T-cell (primary cell): ENCODE measurements around the gene EMC10. TPM values are rescaled to one million over a fixed set of nuclear protein-coding genes. Genes with fewer than 3 reads are reported as not detected.
A peak's percentile ranks its signal among the peaks of the same experiment; 100 is the strongest.

Experiments used
- ATAC-seq, 4 experiments: fragments of 200-7000 bp in 3 of 4; fragments of 150-1000 bp in 1 of 4; cut with Tn5 transposase; replicated peaks in 1 of 4; 1 replicate in 3 of 4; 2 replicates in 1 of 4; pipeline ENCODE4 v1.10.0; 2021; ENCODE audit warnings: moderate library complexity in 3 of 4, mild to moderate bottlenecking in 2 of 4, moderate number of reproducible peaks in 1 of 4
- CTCF ChIA-PET, 2 donors: fragments of 300-600 bp; sonication (Branson Sonifier 250); formaldehyde crosslinking; loops; one replicate each; lab custom pipeline; 2022; ENCODE audit warnings: antibody characterized with exemption in 2 of 2; lab: Charles Lee
- POLR2A ChIA-PET, 2 donors: fragments of 300-600 bp; sonication (Branson Sonifier 250); formaldehyde crosslinking; loops; one replicate each; lab custom pipeline; 2022; ENCODE audit warnings: antibody characterized with exemption in 2 of 2; lab: Charles Lee
- DNase-seq, 35 experiments: peaks; one replicate each; pipeline versions ENCODE4 v3.0.0 to v3.0.0-alpha.2; 2013 to 2023
- H3K27ac ChIP-seq: one replicate; pipeline ENCODE4 v1.5.1; 2013; ENCODE audit warnings: low read length
- H3K27me3 ChIP-seq, 2 experiments: replicated peaks in 1 of 2; 1 replicate in 1 of 2; 2 replicates in 1 of 2; pipeline versions ENCODE4 v1.6.1 to v1.7.0; 2013; ENCODE audit warnings: low read length in 1 of 2, mixed read lengths in 1 of 2; ENCODE audit not compliant: control insufficient read depth in 2 of 2, insufficient read depth in 2 of 2; ENCODE audit errors: extremely low read depth in 1 of 2
- H3K36me3 ChIP-seq, 2 donors: 1 replicate in 1 of 2; 2 replicates in 1 of 2; pipeline versions ENCODE4 v1.6.1 to v1.7.0; 2013; ENCODE audit warnings: low read length in 1 of 2; ENCODE audit not compliant: control insufficient read depth in 2 of 2, insufficient read depth in 1 of 2; ENCODE audit errors: extremely low read depth in 1 of 2
- H3K4me1 ChIP-seq, 2 experiments: 1 replicate in 1 of 2; 2 replicates in 1 of 2; pipeline versions ENCODE4 v1.6.1 to v1.7.0; 2013; ENCODE audit warnings: low read length in 2 of 2, mixed read lengths in 1 of 2; ENCODE audit not compliant: insufficient read depth in 2 of 2, control insufficient read depth in 1 of 2; ENCODE audit errors: extremely low read depth in 1 of 2
- H3K4me3 ChIP-seq, 2 donors: 1 replicate in 1 of 2; 2 replicates in 1 of 2; pipeline versions ENCODE4 v1.5.1 to v1.7.0; 2013; ENCODE audit warnings: mild to moderate bottlenecking in 2 of 2, low read length in 1 of 2, moderate library complexity in 1 of 2; ENCODE audit not compliant: control insufficient read depth in 1 of 2; ENCODE audit errors: extremely low read depth in 1 of 2
- H3K9me3 ChIP-seq: 2 replicates; pipeline ENCODE4 v1.7.0; 2013
- H3K27ac Mint-ChIP-seq, 2 donors: one replicate each; pipeline ENCODE4 v1.8.0; 2020 to 2021; ENCODE audit warnings: mild to moderate bottlenecking in 2 of 2, mixed read lengths in 2 of 2
- H3K27me3 Mint-ChIP-seq, 2 donors: one replicate each; pipeline ENCODE4 v1.8.0; 2021 to 2022; ENCODE audit warnings: mixed read lengths in 2 of 2
- H3K36me3 Mint-ChIP-seq: one replicate; pipeline ENCODE4 v1.8.0; 2021; ENCODE audit warnings: mixed read lengths
- H3K4me1 Mint-ChIP-seq, 3 donors: one replicate each; pipeline ENCODE4 v1.8.0; 2020 to 2022; ENCODE audit warnings: mixed read lengths in 3 of 3, mild to moderate bottlenecking in 1 of 3
- H3K4me3 Mint-ChIP-seq, 3 donors: one replicate each; pipeline ENCODE4 v1.8.0; 2020 to 2022; ENCODE audit warnings: mild to moderate bottlenecking in 3 of 3, mixed read lengths in 3 of 3, moderate library complexity in 3 of 3
- H3K9me3 Mint-ChIP-seq, 3 donors: one replicate each; pipeline ENCODE4 v1.8.0; 2020 to 2022; ENCODE audit warnings: mixed read lengths in 3 of 3
- WGBS: methylation state at CpG from one replicate; pipeline ENCODE4 v1.1.5; 2013; ENCODE audit warnings: missing lambda C conversion rate; ENCODE audit not compliant: insufficient coverage; 5-methylcytosine and 5-hydroxymethylcytosine counted together
- total RNA-seq, 35 experiments: library from RNA in 6 of 35; stranded (reverse) in 6 of 35; fragments of 120-200 nt in 1 of 35; gene quantifications; one replicate each; pipeline versions ENCODE4 v1.2.1 to v1.2.4 and lab custom pipeline; 2013 to 2026

Gene EMC10
- total RNA-seq, result 10 to 100 TPM; 83.7 to 98.1 (median 89.7) TPM
- total RNA-seq (2013), result 58.0 TPM
- total RNA-seq (lab: John Stamatoyannopoulos, UW), result 67.9 to 158 (median 103) reads per million in 29 experiments

GRCh38 chr19:50476224-50476906, at the start of gene EMC10, which contains the start of gene GARIN5A:
TSS of gene EMC10 (plus strand) at chr19:50476507. CDS start at chr19:50476545, 38 bp downstream.
TSS of gene GARIN5A (minus strand) at chr19:50476848. CDS start at chr19:50476388, 460 bp downstream.
- Histone ChIP-seq H3K27ac (peak within 1 kb of the TSS; percentile 84), H3K36me3 (peaks cover 12 to 33% of the 10 kb centered on the region in 2 donors), H3K4me3 (peak within 1 kb of the TSS; percentile 82 to 100), H3K4me1 (peaks cover 9 to 43% of the 10 kb centered on the region in 2 experiments), H3K9me3 (no peaks in the 10 kb centered on the region), H3K27me3 (peaks cover 0 to 4% of the 10 kb centered on the region in 2 experiments)
- ChIA-PET POLR2A (no interaction called here), CTCF (no interaction called here)
- DNase-seq, result peak; percentile 81 to 97 (median 93)
- H3K9me3 Mint-ChIP-seq, result no peaks in the 10 kb centered on the region
- peaks cover 21 to 36% (median 27%) of the 10 kb centered on the region in 3 donors for H3K4me1 Mint-ChIP-seq
- 5% methylated on average over 57 of the region's 58 CpGs for WGBS
- peak within 1 kb of the TSS; percentile 95 to 98 (median 98) for H3K4me3 Mint-ChIP-seq
- H3K27ac Mint-ChIP-seq, result peak within 1 kb of the TSS; percentile 84 to 93
- peaks cover 20% of the 10 kb centered on the region for H3K36me3 Mint-ChIP-seq
- peaks cover 0 to 1% of the 10 kb centered on the region in 2 donors for H3K27me3 Mint-ChIP-seq
- peak; percentile 92 to 94 (median 93) for ATAC-seq

DNA sequence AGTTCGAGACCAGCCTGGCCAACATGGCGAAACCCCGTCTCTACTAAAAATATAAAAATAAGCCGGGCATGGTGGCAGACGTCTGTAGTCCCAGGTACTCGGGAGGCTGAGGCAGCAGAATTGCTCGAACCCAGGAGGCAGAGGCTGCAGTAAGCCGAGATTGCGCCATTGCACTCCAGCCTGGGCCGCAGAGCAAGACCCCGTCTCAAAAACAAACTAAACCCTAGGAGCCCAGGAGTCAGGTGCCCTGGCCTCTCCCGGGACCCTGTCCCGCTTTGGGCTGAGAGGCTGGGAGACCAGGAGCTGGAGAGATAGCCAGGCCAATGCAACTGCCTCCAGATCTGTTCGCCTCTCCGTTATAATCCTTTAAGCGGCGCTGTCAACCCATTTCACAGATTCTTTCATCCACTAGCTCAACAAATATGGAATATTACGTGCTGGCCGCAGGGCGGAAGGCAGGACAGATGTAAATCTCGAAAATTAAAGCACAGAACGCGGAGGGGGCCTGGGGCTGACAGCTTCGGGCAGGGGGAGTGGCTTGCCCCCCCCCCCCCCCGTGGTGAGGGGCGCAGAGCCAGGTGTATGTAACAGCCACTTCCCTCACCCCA, 48.9 kb upstream of the EMC10 start:
- H3K27me3 Mint-ChIP-seq, result peaks cover 0 to 4% of the 10 kb centered on the region in 2 donors
- H3K36me3 Mint-ChIP-seq, result no peaks in the 10 kb centered on the region
- WGBS, result 96% methylated on average over 8 of the region's 26 CpGs
- Histone ChIP-seq H3K27ac (no peak overlapping the region), H3K36me3 (no peaks in the 10 kb centered on the region), H3K4me1 (peaks cover 0 to 24% of the 10 kb centered on the region in 2 experiments), H3K4me3 (peak overlapping the region in 1 of 2 donors; percentile 37), H3K9me3 (no peaks in the 10 kb centered on the region), H3K27me3 (peaks cover 0 to 63% of the 10 kb centered on the region in 2 experiments)
- H3K27ac Mint-ChIP-seq, result no peak overlapping the region
- no peaks in the 10 kb centered on the region for H3K9me3 Mint-ChIP-seq
- ChIA-PET POLR2A (interaction anchor here in 1 of 2 donors (0.6 kb wide), 1 partner anchor 63 kb away, joined by 3 read pairs; no protein-coding TSS in a partner anchor), CTCF (interaction anchor here in 1 of 2 donors (0.6 kb wide), 1 partner anchor 46 kb away, joined by 3 read pairs; no protein-coding TSS in a partner anchor)
- H3K4me1 Mint-ChIP-seq, result peaks cover 10 to 18% (median 15%) of the 10 kb centered on the region in 3 donors
- no peak for ATAC-seq
- peak overlapping the region in 2 of 3 donors; percentile 3 to 60 for H3K4me3 Mint-ChIP-seq
- DNase-seq, result no peak

- H3K27me3 Mint-ChIP-seq, result peaks cover 2 to 6% of the 10 kb centered on the region in 2 donors
- H3K27ac Mint-ChIP-seq, result no peak overlapping the region
- DNase-seq, result peak in 33 of 35 experiments; percentile 15 to 70 (median 37)
Measured at GRCh38 chr19:50427997-50428425, 48.3 kb upstream of the EMC10 start.

GRCh38 chr19:50428772-50429463, 47.4 kb upstream of the EMC10 start:
- Mint-ChIP-seq H3K36me3 (no peaks in the 10 kb centered on the region), H3K4me1 (peaks cover 10 to 23% (median 15%) of the 10 kb centered on the region in 3 donors), H3K4me3 (peak overlapping the region; percentile 36 to 60 (median 42)), H3K9me3 (no peaks in the 10 kb centered on the region), H3K27me3 (peaks cover 5 to 11% of the 10 kb centered on the region in 2 donors), H3K27ac (peak overlapping the region in 1 of 2 donors; percentile 58)
- Histone ChIP-seq H3K27ac (no peak overlapping the region), H3K27me3 (peaks cover 0 to 59% of the 10 kb centered on the region in 2 experiments), H3K4me3 (no peak overlapping the region), H3K4me1 (peaks cover 0 to 29% of the 10 kb centered on the region in 2 experiments), H3K9me3 (no peaks in the 10 kb centered on the region), H3K36me3 (no peaks in the 10 kb centered on the region)
- DNase-seq (no peak), ATAC-seq (no peak)
- POLR2A ChIA-PET, result no interaction called here
- CTCF ChIA-PET, result interaction anchor here in 1 of 2 donors (0.5 kb wide), 1 partner anchor 127 kb away, joined by 9 read pairs; no protein-coding TSS in a partner anchor
- 80% methylated on average over 1 of the region's 7 CpGs for WGBS

More at GRCh38 chr19:50427997-50428425, 48.3 kb upstream of the EMC10 start:
- Histone ChIP-seq H3K9me3 (no peaks in the 10 kb centered on the region), H3K4me3 (peak overlapping the region; percentile 37 to 57), H3K27me3 (peaks cover 0 to 63% of the 10 kb centered on the region in 2 experiments), H3K36me3 (no peaks in the 10 kb centered on the region), H3K27ac (no peak overlapping the region), H3K4me1 (peaks cover 0 to 29% of the 10 kb centered on the region in 2 experiments)
- ChIA-PET POLR2A (no interaction called here), CTCF (interaction anchor here in 1 of 2 donors (0.5 kb wide), 1 partner anchor 128 kb away, joined by 9 read pairs; no protein-coding TSS in a partner anchor)
- Mint-ChIP-seq H3K4me3 (peak overlapping the region; percentile 60 to 67 (median 65)), H3K36me3 (no peaks in the 10 kb centered on the region), H3K9me3 (no peaks in the 10 kb centered on the region), H3K4me1 (peaks cover 10 to 20% (median 15%) of the 10 kb centered on the region in 3 donors)
- ATAC-seq, result peak in 1 of 4 experiments; percentile 38
- 13% methylated on average over 36 of the region's 38 CpGs for WGBS

DNA sequence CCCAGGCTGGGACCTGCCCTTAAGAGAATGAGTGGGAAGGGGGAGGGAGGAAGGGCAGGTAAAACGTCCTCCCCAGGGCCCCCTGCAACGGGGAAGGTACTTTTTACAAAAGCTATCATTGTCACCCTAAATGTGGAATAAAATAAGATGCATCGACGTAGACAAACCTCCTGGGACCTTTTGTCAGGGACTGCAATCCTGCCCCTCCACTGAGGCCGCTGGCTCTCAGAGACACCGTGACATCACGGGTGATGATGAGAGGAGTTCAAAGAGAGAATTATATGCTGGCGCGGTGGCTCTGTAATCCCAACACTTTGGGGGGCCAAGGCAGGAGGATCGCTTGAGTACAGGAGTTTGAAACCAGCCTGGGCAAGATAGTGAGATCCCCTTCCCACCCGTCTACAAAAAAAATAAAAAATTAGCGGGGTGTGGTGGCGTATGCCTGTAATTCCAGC, 45.4 kb upstream of the EMC10 start:
- peak overlapping the region in 1 of 2 donors; percentile 34 for H3K27ac Mint-ChIP-seq
- Histone ChIP-seq H3K4me3 (peak overlapping the region; percentile 62 to 67), H3K4me1 (peaks cover 0 to 29% of the 10 kb centered on the region in 2 experiments), H3K27me3 (peaks cover 0 to 65% of the 10 kb centered on the region in 2 experiments), H3K27ac (no peak overlapping the region), H3K36me3 (no peaks in the 10 kb centered on the region), H3K9me3 (no peaks in the 10 kb centered on the region)
- POLR2A ChIA-PET, result no interaction called here
- ATAC-seq (no peak), DNase-seq (peak in 1 of 35 experiments; percentile 15)
- no peaks in the 10 kb centered on the region for H3K36me3 Mint-ChIP-seq
- no CpG with 5 or more reads among the region's 13 CpGs for WGBS
- CTCF ChIA-PET, result no interaction called here
- peak overlapping the region; percentile 79 to 87 (median 85) for H3K4me3 Mint-ChIP-seq
- H3K9me3 Mint-ChIP-seq, result no peaks in the 10 kb centered on the region
- peaks cover 5 to 12% of the 10 kb centered on the region in 2 donors for H3K27me3 Mint-ChIP-seq
- peaks cover 10 to 27% (median 15%) of the 10 kb centered on the region in 3 donors for H3K4me1 Mint-ChIP-seq
